CD8-positive, alpha-beta memory T cell (primary cell): ENCODE data around the gene ANXA6. TPM values are rescaled to one million over a fixed set of nuclear protein-coding genes. Genes with fewer than 3 reads are reported as not detected.
A peak's percentile ranks its signal among the peaks of the same experiment; 100 is the strongest.

Experiments
- CTCF ChIA-PET: fragments of 350-600 bp; sonication (Branson Sonifier 250); formaldehyde crosslinking; loops from one replicate; lab custom pipeline; 2021; ENCODE audit warnings: antibody characterized with exemption; lab: Charles Lee
- POLR2A ChIA-PET: fragments of 350-600 bp; sonication (Branson Sonifier 250); formaldehyde crosslinking; loops from one replicate; lab custom pipeline; 2021; ENCODE audit warnings: antibody characterized with exemption; lab: Charles Lee
- DNase-seq, 5 donors: peaks; one replicate each; pipeline versions ENCODE4 v3.0.0 to v3.0.0-alpha.2; 2020 to 2022; ENCODE audit warnings: mixed read lengths in 1 of 5
- H3K27ac ChIP-seq: one replicate; pipeline ENCODE4 v1.7.0; 2013; ENCODE audit warnings: low read depth, mild to moderate bottlenecking, low read length, moderate library complexity
- H3K27me3 ChIP-seq: 2 replicates; pipeline ENCODE4 v1.7.0; 2013; ENCODE audit warnings: low read length, mild to moderate bottlenecking; ENCODE audit not compliant: insufficient read depth, poor library complexity, severe bottlenecking
- H3K36me3 ChIP-seq: 2 replicates; pipeline ENCODE4 v1.7.0; 2013; ENCODE audit warnings: mild to moderate bottlenecking, low read length, moderate library complexity; ENCODE audit not compliant: insufficient read depth
- H3K4me1 ChIP-seq: 2 replicates; pipeline ENCODE4 v1.7.0; 2013; ENCODE audit warnings: mild to moderate bottlenecking, low read length, moderate library complexity; ENCODE audit not compliant: insufficient read depth
- H3K4me3 ChIP-seq: 2 replicates; pipeline ENCODE4 v1.7.0; 2013; ENCODE audit warnings: mild to moderate bottlenecking, low read length
- H3K9me3 ChIP-seq: 2 replicates; pipeline ENCODE4 v1.7.0; 2013; ENCODE audit warnings: mild to moderate bottlenecking, low read length
- H3K27ac Mint-ChIP-seq, 8 donors: one replicate each; pipeline ENCODE4 v1.8.0; 2020 to 2021; ENCODE audit warnings: mixed read lengths in 8 of 8, mild to moderate bottlenecking in 6 of 8, inconsistent platforms in 3 of 8, moderate library complexity in 3 of 8
- H3K27me3 Mint-ChIP-seq, 2 donors: one replicate each; pipeline ENCODE4 v1.8.0; 2020 to 2021; ENCODE audit warnings: mixed read lengths in 2 of 2, mild to moderate bottlenecking in 1 of 2, moderate library complexity in 1 of 2
- H3K36me3 Mint-ChIP-seq, 3 donors: one replicate each; pipeline ENCODE4 v1.8.0; 2020 to 2021; ENCODE audit warnings: mixed read lengths in 3 of 3, inconsistent platforms in 1 of 3, mild to moderate bottlenecking in 1 of 3
- H3K4me1 Mint-ChIP-seq, 3 donors: one replicate each; pipeline ENCODE4 v1.8.0; 2020 to 2021; ENCODE audit warnings: mixed read lengths in 3 of 3, inconsistent platforms in 1 of 3, mild to moderate bottlenecking in 1 of 3
- H3K4me3 Mint-ChIP-seq, 7 donors: one replicate each; pipeline ENCODE4 v1.8.0; 2020 to 2021; ENCODE audit warnings: mixed read lengths in 7 of 7, mild to moderate bottlenecking in 6 of 7, moderate library complexity in 4 of 7, inconsistent platforms in 2 of 7
- H3K9me3 Mint-ChIP-seq, 5 donors: one replicate each; pipeline ENCODE4 v1.8.0; 2020 to 2022; ENCODE audit warnings: mixed read lengths in 5 of 5, mild to moderate bottlenecking in 3 of 5, moderate library complexity in 2 of 5, inconsistent platforms in 1 of 5
- polyA plus RNA-seq: library from polyadenylated mRNA; unstranded; fragments of 300-500 nt; fragmentation: Illumina TruSeq; gene quantifications from one replicate; pipeline ENCODE4 v1.2.3, GENCODE V29; 2021
- total RNA-seq, 2 experiments: library from RNA; stranded (reverse); gene quantifications; one replicate each; pipeline ENCODE4 v1.2.3, GENCODE V29; 2021

The ANXA6 gene
- total and polyA plus RNA-seq, 3 experiments from 2014 or later = 351 to 459 (median 452) TPM

DNA sequence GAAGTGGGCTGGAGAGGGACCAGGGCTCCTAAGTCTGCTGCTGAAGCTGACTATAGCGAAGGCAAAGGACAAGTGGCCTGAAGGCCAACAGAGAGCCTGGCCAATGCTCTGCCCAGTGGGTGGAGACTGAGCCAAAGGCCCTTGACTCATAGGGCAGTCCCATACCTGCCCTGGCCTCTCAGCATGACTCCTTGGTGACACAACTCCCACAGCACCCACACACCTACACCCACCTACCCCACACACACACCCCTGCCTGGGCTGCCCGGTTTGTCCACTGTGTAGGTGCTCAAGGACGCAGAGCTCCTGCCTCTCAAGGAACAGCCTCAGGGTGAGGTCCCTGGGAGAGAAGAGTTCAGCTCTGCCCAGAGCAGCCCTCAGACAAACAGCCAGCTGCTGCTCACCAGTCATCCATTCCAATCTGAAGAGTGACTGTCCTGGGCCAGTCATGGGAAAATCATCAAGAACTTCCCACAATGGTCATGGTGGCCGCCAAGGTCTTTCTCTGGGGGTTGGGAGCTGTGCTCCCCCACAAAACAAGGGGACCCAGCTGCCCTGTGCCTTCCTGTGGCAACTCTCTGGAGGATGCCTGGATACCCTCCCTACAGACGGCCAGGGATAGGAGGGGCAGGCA is 81.8 kb downstream of the ANXA6 start:
- ChIA-PET POLR2A (no interaction called here), CTCF (interaction anchor here (0.6 to 1.8 kb wide), 6 partner anchors 8 to 163 kb away, joined by 3 to 14 read pairs (median 4); no protein-coding TSS in a partner anchor)
- no peaks in the 10 kb centered on the region for H3K27me3 Mint-ChIP-seq
- no peak for DNase-seq
- peak overlapping the region in 7 of 8 donors; percentile 40 to 99 (median 81) for H3K27ac Mint-ChIP-seq
- Histone ChIP-seq H3K9me3 (no peaks in the 10 kb centered on the region), H3K27ac (no peak overlapping the region), H3K36me3 (peaks cover 8% of the 10 kb centered on the region), H3K4me1 (peaks cover 63% of the 10 kb centered on the region), H3K27me3 (no peaks in the 10 kb centered on the region), H3K4me3 (no peak overlapping the region)
- no peaks in the 10 kb centered on the region for H3K9me3 Mint-ChIP-seq
- H3K36me3 Mint-ChIP-seq = peaks cover 6 to 74% (median 27%) of the 10 kb centered on the region in 3 donors
- H3K4me3 Mint-ChIP-seq = peak overlapping the region in 6 of 7 donors; percentile 29 to 92 (median 84)
- peaks cover 75 to 88% (median 81%) of the 10 kb centered on the region in 3 donors for H3K4me1 Mint-ChIP-seq

DNA sequence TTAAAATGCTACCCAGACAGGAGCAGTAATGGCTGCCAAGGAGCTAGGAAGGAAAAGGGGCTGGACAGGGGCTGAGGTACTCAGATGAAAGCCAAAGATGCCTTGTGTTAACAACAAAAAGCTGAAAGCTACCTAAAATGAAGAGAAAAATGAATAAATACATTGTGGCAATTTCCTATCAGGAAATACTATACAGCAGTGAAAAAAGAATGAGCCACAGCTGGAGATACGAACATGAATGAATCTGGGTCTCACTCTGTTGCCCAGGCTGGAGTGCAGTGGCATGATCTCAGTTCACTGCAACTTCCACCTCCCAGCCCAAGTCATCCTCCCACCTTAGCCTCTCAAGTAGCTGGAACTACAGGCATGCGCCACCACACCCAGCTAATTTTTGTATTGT is 83.0 kb downstream of the ANXA6 start:
- ChIA-PET CTCF (interaction anchor here (1.3 to 1.7 kb wide), 4 partner anchors 23 to 164 kb away, joined by 3 to 9 read pairs (median 6); no protein-coding TSS in a partner anchor), POLR2A (no interaction called here)
- Histone ChIP-seq H3K4me1 (peaks cover 69% of the 10 kb centered on the region), H3K9me3 (no peaks in the 10 kb centered on the region), H3K27ac (no peak overlapping the region), H3K4me3 (no peak overlapping the region), H3K27me3 (no peaks in the 10 kb centered on the region), H3K36me3 (peaks cover 17% of the 10 kb centered on the region)
- DNase-seq = no peak
- peaks cover 6 to 82% (median 27%) of the 10 kb centered on the region in 3 donors for H3K36me3 Mint-ChIP-seq
- H3K4me1 Mint-ChIP-seq = peaks cover 78 to 95% (median 84%) of the 10 kb centered on the region in 3 donors
- H3K4me3 Mint-ChIP-seq = peak overlapping the region in 1 of 7 donors; percentile 68
- H3K27ac Mint-ChIP-seq = peak overlapping the region in 3 of 8 donors; percentile 36 to 85 (median 82)
- no peaks in the 10 kb centered on the region for H3K27me3 Mint-ChIP-seq
- H3K9me3 Mint-ChIP-seq = no peaks in the 10 kb centered on the region

GRCh38 chr5:151073280-151073679 is 84.3 kb downstream of the ANXA6 start:
- H3K4me3 Mint-ChIP-seq = no peak overlapping the region

GRCh38 chr5:151072630-151073025 is 85.0 kb downstream of the ANXA6 start:
- POLR2A ChIA-PET = no interaction called here
- H3K27ac ChIP-seq = no peak overlapping the region
- Mint-ChIP-seq H3K9me3 (no peaks in the 10 kb centered on the region), H3K27me3 (no peaks in the 10 kb centered on the region), H3K36me3 (peaks cover 0 to 84% (median 21%) of the 10 kb centered on the region in 3 donors), H3K4me3 (no peak overlapping the region), H3K4me1 (peaks cover 77 to 96% (median 84%) of the 10 kb centered on the region in 3 donors), H3K27ac (peak overlapping the region; percentile 32 to 77 (median 68))
- CTCF ChIA-PET = interaction anchor here (1.0 to 1.7 kb wide), 3 partner anchors 53 to 165 kb away, joined by 3 to 4 read pairs (median 3); no protein-coding TSS in a partner anchor
- peaks cover 21% of the 10 kb centered on the region for H3K36me3 ChIP-seq
- peaks cover 69% of the 10 kb centered on the region for H3K4me1 ChIP-seq
- H3K9me3 ChIP-seq = no peaks in the 10 kb centered on the region
- H3K27me3 ChIP-seq = no peaks in the 10 kb centered on the region
- DNase-seq = no peak
- no peak overlapping the region for H3K4me3 ChIP-seq

More at GRCh38 chr5:151073280-151073679, 84.3 kb downstream of the ANXA6 start:
- Histone ChIP-seq H3K9me3 (no peaks in the 10 kb centered on the region), H3K4me1 (peaks cover 69% of the 10 kb centered on the region), H3K4me3 (no peak overlapping the region), H3K27me3 (no peaks in the 10 kb centered on the region), H3K36me3 (peaks cover 21% of the 10 kb centered on the region), H3K27ac (no peak overlapping the region)
- no peak for DNase-seq
- peaks cover 78 to 96% (median 84%) of the 10 kb centered on the region in 3 donors for H3K4me1 Mint-ChIP-seq
- ChIA-PET CTCF (no interaction called here), POLR2A (no interaction called here)
- H3K36me3 Mint-ChIP-seq = peaks cover 5 to 84% (median 26%) of the 10 kb centered on the region in 3 donors
- H3K27me3 Mint-ChIP-seq = no peaks in the 10 kb centered on the region
- H3K27ac Mint-ChIP-seq = peak overlapping the region in 2 of 8 donors; percentile 64 to 68
- no peaks in the 10 kb centered on the region for H3K9me3 Mint-ChIP-seq

DNA sequence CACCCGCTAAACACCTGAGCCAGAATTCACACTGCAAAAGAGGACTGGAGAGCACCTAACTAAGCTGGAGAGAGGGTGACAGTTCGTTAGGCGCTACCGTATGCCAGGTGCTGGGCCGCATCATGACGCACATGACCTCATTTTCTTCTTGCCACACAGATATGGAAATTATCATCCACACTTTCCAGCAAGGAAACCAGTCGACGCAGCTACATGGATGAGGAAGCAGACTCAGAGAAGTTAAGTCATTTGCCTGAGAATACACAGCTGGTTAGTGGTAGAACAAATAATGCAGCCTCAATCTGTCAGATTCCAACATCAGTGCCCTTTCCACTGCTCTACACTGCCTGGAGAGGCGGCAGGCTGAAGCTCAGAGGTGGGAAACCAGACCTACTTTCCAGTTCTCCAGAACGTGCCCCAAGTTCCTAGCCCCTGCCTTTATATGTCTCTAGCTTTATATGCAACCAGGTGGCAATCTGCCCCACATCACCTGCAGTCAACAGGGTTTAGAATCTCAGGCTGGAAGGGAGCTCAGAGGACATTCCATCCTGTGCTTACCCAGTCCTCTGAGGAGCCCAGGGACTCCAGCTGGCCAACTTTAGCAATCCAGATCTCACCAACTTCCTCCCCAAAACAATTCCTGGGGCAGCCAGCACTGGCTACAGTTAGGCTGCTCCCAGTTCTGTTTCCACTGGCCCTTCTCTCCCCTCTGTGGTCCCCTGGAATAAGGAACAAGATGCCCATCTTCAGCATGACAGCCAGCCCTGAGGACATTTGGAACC is 85.5 kb downstream of the ANXA6 start:
- H3K4me3 ChIP-seq = no peak overlapping the region
- H3K27ac Mint-ChIP-seq = peak overlapping the region in 7 of 8 donors; percentile 32 to 95 (median 76)
- H3K9me3 Mint-ChIP-seq = no peaks in the 10 kb centered on the region
- POLR2A ChIA-PET = no interaction called here
- no peaks in the 10 kb centered on the region for H3K27me3 ChIP-seq
- CTCF ChIA-PET = interaction anchor here (1.0 to 3.7 kb wide), 5 partner anchors 20 to 166 kb away, joined by 3 to 16 read pairs (median 4); no protein-coding TSS in a partner anchor
- peaks cover 21% of the 10 kb centered on the region for H3K36me3 ChIP-seq
- DNase-seq = no peak
- H3K4me3 Mint-ChIP-seq = peak overlapping the region in 3 of 7 donors; percentile 13 to 61 (median 30)
- peaks cover 0 to 84% (median 19%) of the 10 kb centered on the region in 3 donors for H3K36me3 Mint-ChIP-seq
- no peak overlapping the region for H3K27ac ChIP-seq
- no peaks in the 10 kb centered on the region for H3K27me3 Mint-ChIP-seq
- peaks cover 77 to 96% (median 84%) of the 10 kb centered on the region in 3 donors for H3K4me1 Mint-ChIP-seq
- H3K4me1 ChIP-seq = peaks cover 69% of the 10 kb centered on the region
- H3K9me3 ChIP-seq = no peaks in the 10 kb centered on the region

- ChIA-PET POLR2A (no interaction called here), CTCF (interaction anchor here (1.5 to 3.7 kb wide), 3 partner anchors 19 to 167 kb away, joined by 4 to 16 read pairs (median 4); no protein-coding TSS in a partner anchor)
- Mint-ChIP-seq H3K27ac (peak overlapping the region in 5 of 8 donors; percentile 19 to 86 (median 63)), H3K36me3 (peaks cover 0 to 84% (median 12%) of the 10 kb centered on the region in 3 donors), H3K27me3 (no peaks in the 10 kb centered on the region), H3K9me3 (no peaks in the 10 kb centered on the region), H3K4me3 (peak overlapping the region in 1 of 7 donors; percentile 61), H3K4me1 (peaks cover 75 to 96% (median 84%) of the 10 kb centered on the region in 3 donors)
- no peaks in the 10 kb centered on the region for H3K9me3 ChIP-seq
- peaks cover 27% of the 10 kb centered on the region for H3K36me3 ChIP-seq
- H3K4me1 ChIP-seq = peaks cover 69% of the 10 kb centered on the region
- H3K27ac ChIP-seq = no peak overlapping the region
- no peaks in the 10 kb centered on the region for H3K27me3 ChIP-seq
- no peak overlapping the region for H3K4me3 ChIP-seq
- DNase-seq = no peak
These were observed 86.6 kb downstream of the ANXA6 start for GRCh38 chr5:151071021-151071420.

DNA sequence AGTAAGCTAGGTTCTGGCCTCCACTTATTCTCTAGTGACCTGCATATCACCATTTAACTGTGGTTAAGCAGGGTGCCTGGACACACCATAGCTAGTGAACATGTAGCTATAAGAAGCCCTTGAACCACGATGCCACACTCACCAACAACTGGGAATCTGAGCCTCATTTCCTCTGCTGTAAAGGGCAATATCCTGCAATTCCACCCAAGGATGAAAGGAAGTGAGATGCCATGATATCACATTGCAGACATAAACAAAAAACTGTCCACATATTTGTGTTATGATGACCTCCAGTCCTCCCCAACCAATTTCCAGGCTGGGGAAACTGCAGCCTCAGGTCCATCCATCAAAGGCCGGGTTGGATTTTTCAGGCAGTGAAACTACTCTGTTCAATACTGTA is 87.1 kb downstream of the ANXA6 start:
- no peak overlapping the region for H3K4me3 ChIP-seq
- Mint-ChIP-seq H3K4me1 (peaks cover 74 to 96% (median 84%) of the 10 kb centered on the region in 3 donors), H3K36me3 (peaks cover 0 to 83% (median 11%) of the 10 kb centered on the region in 3 donors), H3K27ac (peak overlapping the region; percentile 38 to 86 (median 64)), H3K27me3 (no peaks in the 10 kb centered on the region), H3K4me3 (peak overlapping the region in 2 of 7 donors; percentile 13 to 14), H3K9me3 (no peaks in the 10 kb centered on the region)
- no peak for DNase-seq
- H3K27me3 ChIP-seq = no peaks in the 10 kb centered on the region
- POLR2A ChIA-PET = no interaction called here
- H3K4me1 ChIP-seq = peaks cover 66% of the 10 kb centered on the region
- H3K27ac ChIP-seq = no peak overlapping the region
- CTCF ChIA-PET = interaction anchor here (1.0 to 3.7 kb wide), 2 partner anchors 19 to 95 kb away, joined by 5 to 16 read pairs; no protein-coding TSS in a partner anchor
- peaks cover 28% of the 10 kb centered on the region for H3K36me3 ChIP-seq
- H3K9me3 ChIP-seq = no peaks in the 10 kb centered on the region
